ELR (cell line): ENCODE results near the gene RWDD3.

Experiments
- DNase-seq: peaks from one replicate; pipeline ENCODE4 v3.0.0-alpha.2; 2015; ENCODE audit warnings: low read depth

Gene RWDD3, protein sequence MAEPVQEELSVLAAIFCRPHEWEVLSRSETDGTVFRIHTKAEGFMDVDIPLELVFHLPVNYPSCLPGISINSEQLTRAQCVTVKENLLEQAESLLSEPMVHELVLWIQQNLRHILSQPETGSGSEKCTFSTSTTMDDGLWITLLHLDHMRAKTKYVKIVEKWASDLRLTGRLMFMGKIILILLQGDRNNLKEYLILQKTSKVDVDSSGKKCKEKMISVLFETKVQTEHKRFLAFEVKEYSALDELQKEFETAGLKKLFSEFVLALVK

DNA sequence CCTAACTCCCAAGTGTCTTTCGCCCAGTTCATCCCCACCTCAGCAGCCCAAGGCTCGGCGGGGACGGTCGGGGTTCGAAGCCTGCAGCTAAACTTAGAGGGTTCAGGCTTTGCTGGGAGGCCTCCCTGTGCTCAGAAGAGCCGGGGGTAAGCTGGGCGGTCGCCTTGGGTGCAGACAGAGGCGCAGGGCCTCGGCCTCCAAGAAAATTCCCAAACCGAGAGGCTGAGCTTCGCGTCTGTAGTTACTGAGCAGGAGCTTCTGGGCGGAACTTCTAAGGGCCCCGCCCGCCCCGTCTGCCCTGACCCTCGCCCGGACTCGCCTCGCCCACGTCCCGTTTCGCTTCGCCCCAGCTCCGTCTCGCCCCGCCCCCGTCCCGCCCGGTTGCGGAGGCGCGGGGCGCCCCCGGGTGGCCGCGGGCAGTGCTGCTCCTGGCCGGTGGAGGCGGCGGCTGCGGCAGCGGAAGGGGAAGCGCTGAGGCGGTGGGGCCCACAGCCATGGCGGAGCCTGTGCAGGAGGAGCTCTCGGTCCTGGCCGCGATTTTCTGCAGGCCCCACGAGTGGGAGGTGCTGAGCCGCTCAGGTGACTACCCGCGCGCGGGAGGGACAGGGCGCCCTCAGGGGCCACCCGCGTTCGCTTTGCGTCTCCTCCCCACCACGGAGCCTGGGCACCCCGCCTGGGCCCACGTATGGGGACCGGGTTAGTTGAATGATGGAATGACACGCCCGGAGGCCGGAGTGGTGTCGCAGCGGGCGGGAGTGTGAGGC, at the start of gene RWDD3:
Gene RWDD3 (plus strand): TSS at position 474 of the 764 bp plus-strand sequence. CDS start 21 bp downstream, at position 495.
- DNase-seq = peak; percentile 93

DNA sequence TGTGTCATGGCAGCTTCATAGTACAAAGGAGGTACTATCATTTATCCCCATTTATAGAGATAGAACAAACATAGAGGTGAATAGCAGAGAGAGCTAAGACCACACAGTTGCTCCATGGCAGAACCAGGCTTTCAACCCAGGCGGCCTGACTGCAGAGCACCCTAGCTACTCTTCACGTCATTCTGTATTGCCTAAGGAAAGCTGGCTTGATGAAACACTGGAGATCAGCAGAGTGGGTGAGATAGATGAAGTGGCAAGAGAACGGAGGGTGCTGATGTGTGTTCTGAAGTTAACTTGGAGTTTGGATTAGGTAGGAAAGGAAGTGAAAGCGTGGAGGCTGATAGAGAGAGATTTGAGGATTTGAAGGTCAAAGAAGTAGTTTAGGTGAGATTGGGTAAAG, 47.9 kb upstream of the RWDD3 start:
- no peak for DNase-seq

DNA sequence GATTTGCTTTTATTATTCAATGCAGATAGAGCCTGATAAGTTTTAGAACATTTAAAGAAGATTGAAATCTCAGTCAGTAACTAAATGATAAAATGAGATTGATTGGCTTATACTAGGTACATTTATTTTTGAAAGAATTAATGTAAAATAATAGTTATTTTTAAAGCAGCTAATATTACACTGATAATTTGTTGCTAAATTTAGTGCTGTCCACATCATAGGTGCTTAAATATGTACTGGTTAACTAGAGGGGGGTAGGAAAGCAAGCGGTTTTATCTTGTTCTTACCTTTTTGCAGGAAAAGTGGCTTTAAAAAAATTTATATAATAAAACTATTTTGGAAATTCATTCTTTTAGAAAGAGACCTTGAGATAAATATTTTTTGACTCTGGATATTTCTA, 40.4 kb upstream of the RWDD3 start:
- DNase-seq = no peak

DNA sequence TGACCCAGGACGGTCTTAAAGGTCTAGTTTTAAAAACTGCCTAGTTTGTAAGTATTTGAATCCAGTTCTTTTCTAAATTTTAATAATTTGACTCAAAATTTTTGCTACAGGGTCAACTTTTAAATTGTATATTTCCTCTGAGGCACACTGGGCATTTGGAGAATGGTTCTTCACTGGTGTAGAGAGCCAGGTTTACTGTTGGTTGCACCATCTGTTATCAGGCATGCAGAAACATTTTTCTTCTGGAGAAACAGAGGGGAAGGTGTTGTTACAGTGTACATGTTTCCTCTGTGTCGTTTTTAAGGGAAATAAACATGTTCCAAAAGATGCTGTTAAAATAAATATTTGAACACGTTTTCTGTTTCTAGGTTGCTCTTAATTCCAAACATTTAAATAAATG, 39.0 kb upstream of the RWDD3 start:
- DNase-seq = no peak

DNA sequence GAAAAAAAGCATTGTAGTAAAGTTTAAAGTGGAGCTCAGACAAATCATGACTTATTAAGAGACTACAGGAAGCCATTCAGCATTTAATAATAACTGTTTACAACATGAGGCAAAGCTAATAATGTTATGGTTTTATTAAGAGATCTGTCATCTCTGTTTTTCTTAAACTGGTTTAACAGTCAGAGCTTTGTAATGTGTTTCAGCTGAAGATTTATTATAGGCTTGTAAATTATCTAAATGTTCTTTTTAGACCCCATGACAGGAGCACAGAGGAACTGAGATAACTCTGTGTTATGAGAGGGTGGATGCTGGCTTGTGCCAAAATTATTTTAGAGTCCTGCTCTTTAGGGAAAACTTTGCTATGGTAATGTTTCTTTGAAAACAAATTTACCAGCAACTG, 38.0 kb upstream of the RWDD3 start:
- DNase-seq = no peak

DNA sequence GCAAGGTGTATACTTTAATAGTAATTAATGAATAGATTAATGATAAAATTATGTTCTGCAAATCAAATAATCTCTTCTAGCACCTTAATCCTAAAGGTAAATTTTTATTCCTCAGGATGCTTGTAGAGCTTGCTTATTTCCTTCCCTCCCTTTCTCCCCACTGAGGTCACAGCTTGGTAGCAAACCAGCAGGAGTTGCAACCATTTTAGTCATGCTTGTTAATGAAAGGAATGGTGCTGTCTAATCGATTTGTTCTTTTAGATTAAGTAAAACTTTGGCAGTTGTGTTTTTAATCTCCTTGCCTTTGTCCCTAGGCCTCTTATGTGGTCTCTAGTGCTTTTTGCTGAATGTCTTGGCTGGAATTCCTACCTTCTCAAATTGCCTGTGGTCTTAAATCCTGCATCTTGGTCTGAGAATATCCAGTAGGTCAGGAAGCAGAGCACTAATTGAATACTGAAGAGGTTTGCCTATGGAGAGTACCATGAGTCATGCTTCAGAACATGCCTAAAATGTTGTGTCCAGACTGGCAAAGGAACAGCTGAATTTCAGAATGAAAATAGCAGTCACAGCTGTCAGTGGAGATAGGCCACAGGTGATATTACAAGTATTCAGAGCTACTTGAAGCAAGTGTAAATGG, 36.3 kb upstream of the RWDD3 start:
- DNase-seq = peak; percentile 10

DNA sequence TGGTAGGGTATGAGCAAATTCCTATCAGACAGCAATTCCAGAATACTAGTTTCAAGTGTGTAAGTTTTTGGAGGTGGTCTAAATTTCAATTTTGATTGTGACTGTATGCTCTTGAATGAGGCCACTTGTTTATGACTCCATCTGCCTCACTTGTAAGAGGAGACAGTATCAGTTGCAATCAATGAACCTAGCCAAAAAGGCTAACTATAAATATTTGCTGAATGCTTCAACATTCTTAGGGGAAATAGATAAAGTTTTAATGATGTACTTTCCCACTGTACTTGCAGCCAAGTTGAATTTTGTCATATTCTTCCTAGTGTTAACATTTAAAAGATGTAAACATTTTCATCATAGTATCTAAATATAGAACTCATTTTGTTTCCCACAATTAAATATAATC, 32.1 kb upstream of the RWDD3 start:
- DNase-seq = no peak

DNA sequence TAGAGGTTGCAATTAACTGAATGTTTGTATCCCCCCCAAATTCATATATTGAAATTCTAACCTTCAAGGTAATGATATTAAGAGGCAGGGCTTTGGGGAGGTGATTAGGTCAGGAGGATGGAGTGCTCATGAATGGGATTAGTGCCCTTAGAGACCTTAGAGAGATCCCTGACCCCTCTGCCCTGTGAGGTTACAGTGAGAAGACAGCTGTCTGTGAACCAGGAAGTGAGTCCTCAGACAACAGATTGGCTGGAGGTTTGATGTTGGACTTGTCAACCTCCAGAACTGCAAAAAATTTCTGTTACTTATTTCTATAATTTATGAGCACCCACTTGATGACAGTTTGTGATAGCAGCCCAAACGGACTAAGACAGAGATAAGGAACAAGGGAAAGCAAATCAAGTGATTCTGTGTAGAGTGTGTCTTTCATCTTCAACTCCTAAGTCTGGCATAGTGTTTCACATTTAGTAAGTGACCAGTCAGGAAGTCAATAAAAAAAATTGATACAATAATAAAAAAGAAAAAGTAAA, 30.0 kb upstream of the RWDD3 start:
- no peak for DNase-seq

DNA sequence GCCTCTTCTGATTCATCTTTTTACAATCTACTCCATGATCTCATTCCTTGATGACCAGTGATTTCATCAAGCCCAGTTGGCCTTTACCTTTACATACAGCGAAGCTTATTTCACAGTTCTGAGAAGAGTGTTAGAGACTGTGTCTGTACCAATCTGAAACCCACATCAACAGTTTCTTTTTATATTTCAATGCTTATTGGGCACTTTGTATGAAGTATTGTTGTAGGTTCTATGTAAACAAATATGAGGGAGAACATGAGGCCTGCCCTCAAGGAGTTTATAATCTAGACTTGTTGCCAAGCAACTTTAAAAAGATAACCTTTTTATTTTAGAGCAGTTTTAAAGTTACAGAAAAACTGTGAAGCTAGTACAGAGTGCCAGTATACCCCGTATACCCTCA, 27.5 kb upstream of the RWDD3 start:
- DNase-seq = no peak

DNA sequence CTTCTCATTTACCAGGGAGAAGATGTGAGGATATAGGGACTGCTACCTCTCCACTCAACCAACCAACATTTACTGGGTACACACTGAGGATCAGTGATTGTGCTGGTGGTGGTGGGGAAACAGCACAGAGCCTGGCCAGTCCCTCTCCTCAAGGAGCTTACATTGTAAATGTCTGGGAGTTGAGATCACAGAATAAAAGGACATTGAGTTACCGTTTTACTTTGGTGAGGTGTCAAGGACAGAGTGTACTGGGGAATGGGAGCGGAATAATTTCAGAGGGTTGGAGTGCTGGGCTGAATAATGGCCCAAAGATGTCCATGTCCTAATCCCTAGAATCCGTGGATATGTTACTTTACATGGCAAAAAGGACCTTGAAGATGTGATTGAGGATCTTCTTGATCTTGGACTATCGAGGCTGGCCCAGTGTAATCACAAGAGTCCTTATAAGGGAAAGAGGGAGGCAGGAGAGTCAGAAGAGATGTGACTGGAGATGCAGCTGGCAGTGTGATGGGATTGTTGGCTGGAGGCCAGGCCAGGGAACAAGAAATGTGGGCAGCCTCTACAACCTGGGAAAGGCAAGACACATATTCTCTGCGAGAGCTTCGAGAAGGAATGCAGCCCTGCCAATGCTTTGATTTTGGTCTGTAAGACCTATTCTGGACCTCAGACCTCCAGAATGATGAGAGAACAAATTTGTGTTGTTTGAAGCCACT, 26.6 kb upstream of the RWDD3 start:
- DNase-seq = no peak

DNA sequence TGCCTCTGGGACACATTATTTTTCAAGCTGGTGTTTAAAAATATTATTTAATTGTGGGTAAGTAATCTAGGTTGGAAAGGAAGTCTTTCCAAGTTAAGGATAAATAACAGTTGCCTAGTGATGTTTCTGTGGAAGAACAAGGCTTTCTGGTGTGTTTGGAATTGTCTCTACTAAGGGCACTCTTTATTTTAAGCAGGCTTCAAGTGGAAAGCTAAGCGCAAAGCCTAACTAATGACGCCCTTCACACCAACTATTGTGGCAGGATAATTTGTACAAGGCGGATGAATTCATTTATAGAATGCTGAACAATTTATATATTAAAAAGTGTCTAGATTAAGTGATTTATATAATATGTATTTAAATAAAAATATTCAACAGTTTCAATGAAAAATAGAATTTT, 25.1 kb upstream of the RWDD3 start:
- DNase-seq = no peak

DNA sequence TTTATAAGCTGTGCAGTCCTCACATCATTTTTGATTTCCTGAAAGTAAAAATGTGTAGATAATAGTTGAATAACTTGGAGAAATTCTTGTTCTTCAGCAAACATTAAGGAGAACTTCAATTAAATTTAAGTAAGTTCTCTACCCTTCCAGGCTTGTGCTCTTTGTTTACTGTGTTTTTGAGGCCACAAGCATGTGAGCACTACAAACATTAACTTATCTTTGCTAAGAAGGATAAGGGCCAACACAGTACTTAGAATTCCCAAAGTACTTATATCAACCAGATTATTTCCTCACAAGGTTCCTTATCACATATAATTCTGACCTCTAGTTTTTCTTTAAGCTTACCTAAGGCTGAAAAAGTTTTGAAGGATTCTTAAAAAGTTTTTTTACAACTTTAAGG, 24.7 kb upstream of the RWDD3 start:
- no peak for DNase-seq

DNA sequence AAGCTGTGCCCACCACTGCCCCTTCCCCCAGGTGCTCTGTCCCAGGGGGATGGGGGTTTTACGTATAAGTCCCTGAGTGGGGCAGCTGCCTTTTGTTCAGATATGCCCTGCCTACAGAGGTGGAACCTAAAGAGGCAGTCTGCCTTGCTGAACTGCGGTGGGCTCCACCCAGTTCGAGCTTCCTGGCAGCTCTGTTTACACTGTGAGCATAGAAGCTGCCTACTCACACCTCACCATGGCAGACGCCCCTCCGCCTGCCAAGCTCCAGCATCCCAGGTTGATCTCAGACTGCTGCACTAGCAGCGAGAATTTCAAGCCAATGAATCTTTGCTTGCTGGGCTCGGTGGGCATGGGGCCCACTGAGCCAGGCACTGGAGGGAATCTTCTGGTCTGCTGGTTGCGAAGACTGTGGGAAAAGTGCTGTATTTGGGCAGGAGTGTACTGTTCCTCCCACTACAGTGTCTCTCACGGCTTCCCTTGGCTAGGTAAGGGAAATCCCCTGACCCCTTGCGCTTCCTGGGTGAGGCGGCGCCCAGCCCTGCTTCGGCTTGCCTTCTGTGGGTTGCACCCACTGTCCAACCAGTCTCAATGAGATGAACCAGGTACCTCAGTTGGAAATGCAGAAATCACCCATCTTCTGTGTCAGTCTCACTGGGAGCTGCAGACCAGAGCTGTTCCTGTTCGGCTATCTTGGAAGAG, 17.6 kb upstream of the RWDD3 start:
- DNase-seq = no peak

DNA sequence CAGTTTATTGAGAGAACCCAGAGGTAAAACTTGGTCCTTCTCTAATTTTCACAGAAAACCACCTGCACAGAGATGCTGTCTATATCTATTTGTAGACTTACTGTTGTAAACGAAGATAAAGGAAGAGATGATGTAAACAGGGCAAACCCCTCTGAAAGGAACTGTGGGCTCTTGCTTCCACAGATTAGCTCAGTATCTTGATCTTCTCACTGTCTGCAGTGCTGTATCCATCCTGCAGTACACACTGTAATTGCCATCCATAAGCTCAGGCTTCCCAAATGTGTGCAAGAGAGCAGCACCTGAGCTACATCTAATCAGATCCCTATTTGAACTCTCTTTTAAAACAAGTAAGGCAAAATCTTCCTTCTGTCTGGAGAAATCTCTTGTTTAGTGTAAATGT, 16.6 kb upstream of the RWDD3 start:
- no peak for DNase-seq

DNA sequence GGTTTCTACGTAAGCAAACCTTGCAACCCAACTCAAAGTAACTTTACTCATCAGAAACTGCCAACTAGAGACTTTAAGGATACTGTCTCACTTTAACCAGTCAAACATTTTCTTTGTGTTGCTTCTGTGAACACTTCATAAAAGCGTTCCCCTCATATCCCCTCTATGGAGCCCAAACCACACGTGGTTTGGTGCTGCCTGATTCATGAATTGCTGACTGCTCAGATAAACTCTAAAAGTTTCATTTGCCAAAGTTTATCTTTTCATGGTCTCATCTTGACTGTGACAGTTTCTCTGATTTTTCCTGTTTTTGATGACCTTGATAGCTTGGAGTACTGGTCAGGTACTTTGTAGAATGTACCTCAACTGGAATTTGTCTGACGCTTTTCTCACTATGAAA, 14.6 kb upstream of the RWDD3 start:
- DNase-seq = no peak

DNA sequence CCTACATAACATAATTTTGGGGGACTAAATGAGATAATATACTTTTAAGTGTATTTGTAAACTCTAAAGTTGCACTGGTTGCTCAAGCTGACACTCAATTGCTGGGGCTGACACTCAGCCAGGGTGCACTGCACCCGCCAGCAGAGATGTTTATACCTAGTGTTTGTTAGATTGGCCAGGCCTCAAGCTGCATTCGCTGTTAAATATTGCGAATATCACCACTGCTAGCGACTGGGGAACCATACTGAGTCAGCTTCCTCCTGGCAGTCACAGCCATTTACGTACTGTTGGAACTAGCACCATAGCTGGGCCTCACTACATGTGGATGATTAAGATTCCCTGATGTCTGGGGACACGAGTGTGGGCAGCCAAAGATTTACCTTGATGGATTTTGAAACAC, 12.7 kb upstream of the RWDD3 start:
- DNase-seq = no peak

DNA sequence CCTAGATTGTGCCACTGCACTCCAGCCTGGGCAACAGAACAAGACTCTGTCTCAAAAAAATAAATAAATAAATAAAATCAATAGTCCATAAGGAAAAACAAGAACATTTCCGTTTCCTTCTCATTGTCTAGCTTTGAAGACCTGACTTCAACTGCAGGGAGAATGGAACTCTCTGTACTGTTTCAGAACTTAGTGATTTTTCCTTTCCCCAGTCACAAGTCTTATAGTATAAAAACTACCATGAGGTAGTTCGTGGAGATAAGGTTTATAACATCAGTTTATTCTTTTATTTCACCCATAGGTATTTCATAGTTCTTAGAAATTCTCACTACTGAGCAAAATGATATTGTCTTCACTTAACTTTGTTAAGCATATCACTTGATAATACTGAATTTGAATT, 11.4 kb upstream of the RWDD3 start:
- no peak for DNase-seq

DNA sequence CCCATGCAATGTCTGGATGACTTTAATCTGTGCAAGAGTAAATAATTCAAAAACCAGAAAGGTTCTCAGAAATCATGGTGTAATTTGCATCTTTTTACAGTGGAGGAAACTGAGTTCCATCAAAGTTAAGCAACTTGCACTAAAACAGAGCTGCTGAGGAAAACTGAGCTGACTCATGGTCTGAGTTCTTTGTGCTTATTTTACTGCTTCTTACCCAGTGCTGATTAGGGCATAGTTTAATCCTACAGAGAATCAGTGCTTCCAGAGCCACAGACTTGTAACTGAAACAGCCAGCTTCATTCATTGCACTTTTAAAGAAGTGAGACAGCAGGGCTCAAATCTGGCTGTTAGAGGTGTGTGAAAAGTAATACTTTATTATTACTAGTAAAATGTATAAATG, 10.9 kb upstream of the RWDD3 start:
- peak; percentile 24 for DNase-seq

DNA sequence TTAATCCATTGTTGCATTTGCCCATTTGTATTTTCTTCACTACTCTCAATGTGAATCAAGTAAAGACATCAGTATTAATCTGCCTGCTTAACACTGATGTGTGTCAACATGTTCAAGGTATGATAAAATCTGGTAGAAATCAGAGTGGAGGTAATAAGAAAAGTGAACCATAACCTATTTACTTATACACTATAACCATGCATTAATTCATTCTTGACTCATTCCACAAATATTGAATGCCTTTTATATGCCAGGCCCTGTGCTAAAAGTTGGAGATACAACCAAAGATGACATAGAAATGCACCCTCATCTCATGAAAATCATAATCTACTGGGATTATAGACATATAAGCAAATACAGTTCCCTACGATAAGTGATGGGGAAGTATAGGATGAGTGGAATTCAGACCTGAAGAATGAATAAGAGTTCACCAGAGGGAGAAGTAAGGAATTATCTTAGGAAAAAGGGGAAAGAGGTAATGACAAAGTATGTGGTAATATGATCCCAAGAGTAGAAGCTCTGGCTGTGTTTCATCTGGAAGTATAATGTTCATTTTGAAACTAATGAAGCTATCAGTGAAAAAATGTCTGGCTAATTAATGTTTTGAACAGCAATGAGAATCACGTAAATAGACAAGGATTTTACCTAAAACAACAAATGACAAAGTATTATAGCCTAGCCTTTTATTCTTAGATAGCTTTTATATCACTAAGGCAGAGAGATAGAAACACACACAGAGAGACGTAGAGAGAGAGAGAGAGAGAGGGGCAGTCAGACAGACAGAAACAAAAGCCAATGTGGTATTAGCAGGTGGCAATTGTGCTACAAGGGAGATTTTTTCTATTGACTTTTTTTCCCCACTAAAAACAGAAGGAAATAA, 7.0 kb upstream of the RWDD3 start:
- DNase-seq = no peak

DNA sequence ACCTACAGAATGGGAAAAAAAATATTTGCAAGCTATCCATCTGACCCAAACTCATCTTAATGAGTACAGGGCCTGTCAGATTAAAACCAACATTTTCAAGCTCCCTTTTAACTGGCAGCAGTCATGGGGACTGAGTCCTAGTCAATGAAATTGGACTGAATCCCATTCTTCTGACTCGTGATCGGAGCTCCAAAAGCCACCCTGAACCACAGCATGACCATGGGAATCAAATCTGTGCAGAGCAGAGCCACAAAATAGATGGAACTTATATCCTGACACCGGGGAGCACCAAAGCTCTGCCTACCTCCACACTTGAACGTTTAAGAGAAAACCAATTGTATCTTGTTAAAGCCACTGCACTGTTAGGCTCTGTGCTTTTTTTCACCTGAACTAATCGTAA, 5.0 kb upstream of the RWDD3 start:
- no peak for DNase-seq

DNA sequence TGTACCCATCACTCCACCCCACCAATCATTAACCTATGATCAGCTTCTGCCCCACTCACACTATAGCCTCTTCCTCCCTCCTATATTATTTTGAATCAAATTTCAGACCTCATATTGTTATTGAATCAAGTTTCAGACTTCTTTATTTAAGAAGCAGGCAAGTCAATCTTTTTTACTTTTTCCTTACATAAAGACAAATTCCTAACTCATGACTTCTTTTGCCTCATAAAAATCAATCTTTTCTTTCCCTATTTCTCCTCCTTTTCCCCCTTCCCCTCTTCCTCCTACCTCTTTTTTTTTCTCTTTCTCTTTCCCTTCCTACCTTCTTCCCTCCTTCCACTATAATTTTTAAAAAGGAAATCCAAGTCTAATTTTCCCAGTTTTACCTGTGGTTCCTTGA, 4.3 kb upstream of the RWDD3 start:
- no peak for DNase-seq
